Kidney (tissue), 14 donors: Measurements from ENCODE around the gene DDAH1. TPM values are rescaled to one million over a fixed set of nuclear protein-coding genes. Genes with fewer than 3 reads are reported as not detected.

Experiments
- DNase-seq, 5 donors: peaks; one replicate each; pipeline ENCODE4 v3.0.0-alpha.2; 2013 to 2020
- FAIRE-seq: peaks from 2 replicates; lab custom pipeline; 2012; peaks lifted over from hg19 to GRCh38; lab: Jason Lieb, UNC
- H3K27ac ChIP-seq, 2 donors: one replicate each; pipeline ENCODE4 v1.7.0; 2013; ENCODE audit warnings: low read depth in 2 of 2, low read length in 2 of 2, inconsistent platforms in 1 of 2
- H3K27me3 ChIP-seq: one replicate; pipeline ENCODE4 v1.7.1; 2013; ENCODE audit warnings: low read length, inconsistent platforms; ENCODE audit not compliant: control insufficient read depth, insufficient read depth
- H3K36me3 ChIP-seq, 3 donors: one replicate each; pipeline versions ENCODE4 v1.7.0 to v1.7.1; 2013; ENCODE audit warnings: low read length in 3 of 3, control low read depth in 1 of 3, inconsistent platforms in 1 of 3; ENCODE audit not compliant: insufficient read depth in 3 of 3, control insufficient read depth in 2 of 3
- H3K4me1 ChIP-seq, 3 donors: one replicate each; pipeline versions ENCODE4 v1.7.0 to v1.7.1; 2013; ENCODE audit warnings: low read length in 3 of 3, inconsistent platforms in 1 of 3, low read depth in 1 of 3; ENCODE audit not compliant: control insufficient read depth in 2 of 3, insufficient read depth in 2 of 3
- H3K4me3 ChIP-seq, 3 donors: one replicate each; pipeline versions ENCODE4 v1.7.0 to v1.8.1; 2013; ENCODE audit warnings: low read length in 3 of 3, control low read depth in 1 of 3, inconsistent platforms in 1 of 3
- H3K9ac ChIP-seq, 3 donors: one replicate each; pipeline versions ENCODE4 v1.7.0 to v1.7.1; 2013; ENCODE audit warnings: low read length in 3 of 3, control low read depth in 1 of 3, inconsistent platforms in 1 of 3
- H3K9me3 ChIP-seq, 3 donors: one replicate each; pipeline versions ENCODE4 v1.7.0 to v1.7.1; 2013; ENCODE audit warnings: low read length in 3 of 3, control low read depth in 1 of 3, inconsistent platforms in 1 of 3; ENCODE audit not compliant: control insufficient read depth in 2 of 3, insufficient read depth in 1 of 3
- intact Hi-C: fragments of 100-400 bp; cut with DNase I; formaldehyde crosslinking; loops from one replicate; pipeline ENCODE4 v1.11.1; 2022
- polyA plus RNA-seq: library from polyadenylated mRNA; stranded (reverse); fragments of 350-450 nt; fragmentation: Illumina TruSeq; extraction: RNeasy Lipid Tissue Mini Kit (QIAGEN cat#74804); gene quantifications from one replicate; pipeline ENCODE4 v1.2.3, GENCODE V29; 2014; ENCODE audit warnings: low read depth, low replicate concordance; ENCODE audit not compliant: insufficient read depth
- total RNA-seq: library from RNA; stranded (reverse); fragmentation: NEBNext Ultra II Directional; extraction: Animal tissue kit (Norgen Biotek cat#: 25700); gene quantifications from one replicate; pipeline ENCODE4 v1.2.1, GENCODE V29; 2021
- TF ChIP-seq, protein P1 (sequence below): IDR thresholded peaks from 3 replicates; pipeline ENCODE4 v1.5.1; 2012; ENCODE audit warnings: mild to moderate bottlenecking, moderate library complexity, borderline replicate concordance; ENCODE audit not compliant: insufficient read depth; ENCODE audit errors: extremely low read depth
- donor health status: control.
- donor health status: control.
- donor health status: control.
- donor health status: control.
- donor health status: control.
- donor health status: DM: yes; HTN: yes; CAD: no.
- donor health status: Normal renal cell carcinoma (clear cell type).

DDAH1 gene
- total and polyA plus RNA-seq, 2 donors from 2014 or later: 73.1 to 98.9 TPM

DNA sequence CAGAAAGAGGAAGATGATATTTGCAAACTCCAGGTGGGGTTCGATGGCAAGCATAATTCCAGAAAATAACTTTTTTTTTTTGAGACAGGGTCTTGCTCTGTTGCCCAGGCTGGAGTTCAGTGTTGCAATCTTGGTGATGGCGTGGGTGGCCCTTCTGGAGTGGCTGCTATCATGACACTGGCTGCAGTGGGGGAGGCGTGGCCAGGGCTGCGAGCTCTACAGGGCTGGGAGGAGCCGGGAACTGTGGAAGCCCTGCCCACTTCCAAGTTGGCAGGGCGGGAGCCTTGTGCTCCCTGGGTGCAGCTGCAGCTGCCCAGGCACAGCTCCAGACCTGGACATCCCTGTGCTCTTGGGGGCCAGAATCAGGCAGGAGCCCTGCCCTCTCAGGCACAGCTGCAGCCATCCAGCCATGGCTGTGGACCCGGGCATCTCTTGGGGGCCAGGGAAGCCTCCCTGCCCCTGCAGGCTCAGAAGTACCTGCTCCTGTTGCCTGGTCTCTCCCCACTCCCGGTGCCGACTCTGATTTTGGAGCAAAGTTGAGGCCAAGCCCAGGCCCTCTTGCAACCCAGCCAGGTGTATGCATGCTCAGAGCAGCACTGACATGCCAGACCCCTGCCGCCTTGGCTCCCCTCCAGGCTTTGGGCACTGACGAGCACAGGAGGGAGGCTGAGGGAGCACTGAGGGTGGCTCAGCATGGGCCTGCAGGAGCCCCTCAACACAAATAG lies 181.3 kb downstream of the DDAH1 start:
- DNase-seq: peak in 1 of 5 donors; percentile 77

DNA sequence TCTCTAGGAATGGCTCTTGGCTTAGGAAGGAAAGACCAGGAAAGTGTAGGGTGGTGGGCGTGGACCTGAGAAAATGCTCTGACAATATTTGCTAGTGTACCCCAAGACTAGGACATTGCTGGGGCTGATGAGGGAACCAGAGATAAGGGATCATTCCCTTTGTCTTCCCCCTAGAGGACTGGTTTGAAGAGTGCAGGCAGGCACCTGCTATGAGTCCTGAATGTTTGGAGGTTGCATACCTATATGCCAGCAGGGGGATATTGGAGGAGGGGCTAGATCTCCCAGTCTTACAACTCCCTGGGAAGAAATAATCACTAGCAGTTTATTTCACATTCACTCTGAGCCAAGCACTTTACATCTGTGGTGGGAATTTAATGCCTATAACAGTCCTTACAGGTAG lies 182.5 kb downstream of the DDAH1 start:
- intact Hi-C loops: no loop called here

More for the DNA sequence above, 181.3 kb downstream of the DDAH1 start:
- intact Hi-C loops: no loop called here
- no peak overlapping the region for H3K4me3 ChIP-seq
- H3K27ac ChIP-seq: no peak overlapping the region
- H3K9me3 ChIP-seq: no peaks in the 10 kb centered on the region
- TF ChIP-seq, protein P1, sequence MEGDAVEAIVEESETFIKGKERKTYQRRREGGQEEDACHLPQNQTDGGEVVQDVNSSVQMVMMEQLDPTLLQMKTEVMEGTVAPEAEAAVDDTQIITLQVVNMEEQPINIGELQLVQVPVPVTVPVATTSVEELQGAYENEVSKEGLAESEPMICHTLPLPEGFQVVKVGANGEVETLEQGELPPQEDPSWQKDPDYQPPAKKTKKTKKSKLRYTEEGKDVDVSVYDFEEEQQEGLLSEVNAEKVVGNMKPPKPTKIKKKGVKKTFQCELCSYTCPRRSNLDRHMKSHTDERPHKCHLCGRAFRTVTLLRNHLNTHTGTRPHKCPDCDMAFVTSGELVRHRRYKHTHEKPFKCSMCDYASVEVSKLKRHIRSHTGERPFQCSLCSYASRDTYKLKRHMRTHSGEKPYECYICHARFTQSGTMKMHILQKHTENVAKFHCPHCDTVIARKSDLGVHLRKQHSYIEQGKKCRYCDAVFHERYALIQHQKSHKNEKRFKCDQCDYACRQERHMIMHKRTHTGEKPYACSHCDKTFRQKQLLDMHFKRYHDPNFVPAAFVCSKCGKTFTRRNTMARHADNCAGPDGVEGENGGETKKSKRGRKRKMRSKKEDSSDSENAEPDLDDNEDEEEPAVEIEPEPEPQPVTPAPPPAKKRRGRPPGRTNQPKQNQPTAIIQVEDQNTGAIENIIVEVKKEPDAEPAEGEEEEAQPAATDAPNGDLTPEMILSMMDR: no peak
- no peaks in the 10 kb centered on the region for H3K4me1 ChIP-seq
- no peak for FAIRE-seq
- H3K27me3 ChIP-seq: no peaks in the 10 kb centered on the region
- no peak overlapping the region for H3K9ac ChIP-seq
- no peaks in the 10 kb centered on the region for H3K36me3 ChIP-seq

DNA sequence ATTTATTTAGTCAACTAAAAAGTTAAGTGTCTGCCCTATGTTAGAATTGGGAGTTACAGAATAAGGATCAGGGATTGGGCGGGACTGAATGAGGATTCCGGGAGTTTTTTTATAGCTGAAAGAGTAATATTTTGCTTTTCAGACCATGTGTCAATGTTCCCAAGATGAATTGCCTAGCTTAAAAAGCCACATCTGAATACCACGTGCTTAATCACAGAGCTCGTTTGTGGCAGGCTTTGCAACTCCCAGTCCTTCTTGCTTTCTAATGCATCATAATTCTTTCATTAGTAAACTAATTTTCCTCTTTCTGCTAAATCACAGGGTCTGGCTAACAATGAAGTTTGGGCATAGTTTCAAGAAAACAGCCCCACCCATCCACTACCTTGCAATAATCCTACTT lies 184.3 kb downstream of the DDAH1 start:
- TF ChIP-seq, protein P1: no peak
- Histone ChIP-seq H3K9ac (no peak overlapping the region), H3K27ac (no peak overlapping the region), H3K27me3 (no peaks in the 10 kb centered on the region), H3K9me3 (no peaks in the 10 kb centered on the region), H3K36me3 (no peaks in the 10 kb centered on the region), H3K4me3 (no peak overlapping the region), H3K4me1 (peaks cover 0 to under 1% (median 0%) of the 10 kb centered on the region in 3 donors)
- FAIRE-seq (no peak), DNase-seq (no peak)
- intact Hi-C loops: no loop called here

More for the DNA sequence above, 182.5 kb downstream of the DDAH1 start:
- TF ChIP-seq, protein P1: no peak
- no peaks in the 10 kb centered on the region for H3K9me3 ChIP-seq
- no peak overlapping the region for H3K9ac ChIP-seq
- no peaks in the 10 kb centered on the region for H3K27me3 ChIP-seq
- no peaks in the 10 kb centered on the region for H3K36me3 ChIP-seq
- H3K4me3 ChIP-seq: no peak overlapping the region
- H3K27ac ChIP-seq: no peak overlapping the region
- FAIRE-seq (no peak), DNase-seq (peak in 1 of 5 donors; percentile 9)
- no peaks in the 10 kb centered on the region for H3K4me1 ChIP-seq
